GM19238 (cell line): ENCODE measurements around the gene ORAI2.
"Not testable (repeated sequence)": the region's sequence is repeated elsewhere in the genome, so short reads cannot be mapped to it uniquely, and the experiment has no call there.

Experiments used
- DNase-seq: peaks from one replicate; pipeline ENCODE4 v3.0.0; 2011; ENCODE audit warnings: low spot score; ENCODE audit not compliant: insufficient read length

Gene ORAI2

DNA sequence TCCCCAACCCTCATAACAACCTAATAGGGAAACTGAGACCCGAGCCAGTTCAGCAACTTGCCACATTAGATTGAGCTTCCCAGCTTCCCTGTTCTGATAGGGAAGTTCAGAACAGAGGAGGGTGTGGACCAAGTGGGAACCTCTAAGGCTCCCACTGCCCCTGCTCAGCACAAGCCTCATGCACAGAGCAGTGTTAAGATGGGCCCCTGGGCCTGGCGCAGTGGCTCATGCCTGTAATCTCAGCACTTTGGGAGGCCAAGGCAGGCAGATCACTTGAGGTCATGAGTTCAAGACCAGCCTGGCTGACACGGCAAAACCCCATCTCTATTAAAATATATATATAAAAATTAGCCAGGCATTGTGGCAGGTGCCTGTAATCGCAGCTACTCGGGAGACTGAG lies 63.9 kb downstream of the ORAI2 start:
- DNase-seq = not testable (repeated sequence)

DNA sequence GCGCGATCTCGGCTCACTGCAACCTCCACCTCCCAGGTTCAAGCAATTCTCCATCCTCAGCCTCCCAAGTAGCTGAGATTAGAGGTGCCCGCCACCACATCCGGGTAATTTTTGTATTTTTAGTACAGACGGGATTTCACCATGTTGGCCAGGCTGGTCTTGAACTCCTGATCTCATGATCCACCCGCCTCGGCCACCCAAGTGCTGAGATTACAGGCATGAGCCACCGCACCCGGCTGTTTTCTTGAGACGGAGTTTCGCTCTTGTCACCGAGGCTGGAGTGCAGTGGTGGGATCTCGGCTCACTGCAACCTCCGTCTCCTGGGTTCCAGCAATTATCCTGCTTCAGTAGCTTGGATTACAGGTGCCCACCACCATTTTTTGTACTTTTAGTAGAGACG lies 64.9 kb downstream of the ORAI2 start:
- DNase-seq = not testable (repeated sequence)

DNA sequence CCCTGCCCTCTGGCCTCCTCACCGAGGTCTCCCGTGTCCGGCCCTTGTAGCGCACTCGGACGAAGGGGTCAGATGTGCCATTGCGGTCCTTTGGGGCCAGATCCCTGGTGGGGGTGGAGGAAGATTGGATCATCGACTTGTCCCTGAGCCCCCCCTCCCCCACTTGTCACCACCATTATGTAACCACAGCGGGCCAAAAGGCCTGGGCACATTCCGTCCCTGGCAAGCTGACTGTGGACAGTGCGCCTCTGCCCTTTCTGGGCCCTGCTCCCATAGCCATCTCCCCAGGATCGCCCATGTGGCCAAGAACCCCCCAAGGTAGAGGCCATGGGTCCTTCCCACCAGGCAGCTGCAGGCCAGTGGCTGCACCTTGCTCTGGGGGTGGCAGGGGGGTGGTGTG lies 69.8 kb downstream of the ORAI2 start:
- not testable (repeated sequence) for DNase-seq

DNA sequence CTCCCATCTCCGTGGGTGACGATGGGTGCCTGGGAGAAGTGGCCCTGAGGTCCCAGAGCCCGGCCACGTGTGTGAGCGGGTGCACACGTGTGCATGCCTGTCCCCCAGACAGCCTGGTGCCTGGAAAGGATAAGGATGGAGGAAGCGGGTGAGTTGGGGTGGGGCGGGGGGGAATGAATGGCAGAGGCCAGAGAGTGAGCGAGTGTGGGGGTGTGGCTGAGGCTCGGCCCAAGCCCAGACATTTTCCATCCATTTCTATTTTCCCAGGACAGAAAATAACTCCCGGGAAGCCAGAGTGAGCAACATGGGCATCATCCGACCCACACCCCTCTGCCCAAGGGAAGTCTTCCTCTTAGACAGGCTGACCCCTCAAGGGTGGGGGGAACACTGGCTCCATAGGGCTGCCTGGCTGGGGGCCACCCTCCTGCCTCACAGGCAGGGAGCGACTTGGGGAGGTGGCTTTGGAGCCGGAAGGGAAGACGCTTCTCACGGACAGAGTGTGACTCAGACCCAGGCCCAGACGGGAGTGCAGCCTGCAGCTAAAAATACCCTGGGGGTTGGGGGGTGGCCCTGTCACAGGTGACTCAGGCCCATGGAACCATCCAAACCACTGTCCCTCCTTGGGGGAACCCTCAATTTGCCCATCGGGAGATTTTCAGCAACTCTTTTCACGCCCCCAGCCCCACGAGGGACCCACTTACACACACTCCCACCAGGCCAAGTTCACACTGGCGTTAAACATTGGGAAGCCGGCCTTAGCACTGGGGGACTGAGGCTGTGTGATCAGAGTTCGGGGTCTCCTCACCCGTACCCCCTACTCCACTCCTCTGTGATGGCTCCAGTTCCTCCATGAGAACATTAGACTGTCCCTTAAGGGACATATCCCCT lies 72.2 kb downstream of the ORAI2 start:
- DNase-seq = not testable (repeated sequence)
